Bronchial epithelial cell (primary cell): ENCODE measurements around the gene FOXO3. TPM values are rescaled to one million over a fixed set of nuclear protein-coding genes. Genes with fewer than 3 reads are reported as not detected.

Experiments
- DNase-seq: peaks from one replicate; pipeline ENCODE4 v3.0.0-alpha.2; 2010; ENCODE audit warnings: low read depth
- FAIRE-seq: peaks from 2 replicates; lab custom pipeline; 2011; peaks lifted over from hg19 to GRCh38; lab: Jason Lieb, UNC
- H3K27me3 ChIP-seq: 2 replicates; pipeline ENCODE4 v1.5.1; 2011; ENCODE audit warnings: low read length; ENCODE audit not compliant: control insufficient read depth, insufficient read depth
- H3K36me3 ChIP-seq: 2 replicates; pipeline ENCODE4 v1.5.1; 2011; ENCODE audit warnings: low read length; ENCODE audit not compliant: control insufficient read depth, insufficient read depth
- H3K4me3 ChIP-seq: 2 replicates; pipeline ENCODE4 v1.5.1; 2011; ENCODE audit warnings: mild to moderate bottlenecking, low read depth, low read length, control low read depth
- total RNA-seq: library from RNA; depleted of rRNA; stranded (reverse); fragments of >200 nt; gene quantifications from 2 replicates; pipeline ENCODE4 v1.2.1, GENCODE V29; 2014
- TF ChIP-seq, protein P1 (sequence below): IDR thresholded peaks from 2 replicates; pipeline ENCODE4 v1.5.1; 2011; ENCODE audit warnings: mild to moderate bottlenecking, moderate library complexity, low read length, control low read depth, inconsistent platforms; ENCODE audit not compliant: insufficient read depth, severe bottlenecking

FOXO3 gene
- total RNA-seq, 1 donor from 2014 or later = 28.7 TPM

DNA sequence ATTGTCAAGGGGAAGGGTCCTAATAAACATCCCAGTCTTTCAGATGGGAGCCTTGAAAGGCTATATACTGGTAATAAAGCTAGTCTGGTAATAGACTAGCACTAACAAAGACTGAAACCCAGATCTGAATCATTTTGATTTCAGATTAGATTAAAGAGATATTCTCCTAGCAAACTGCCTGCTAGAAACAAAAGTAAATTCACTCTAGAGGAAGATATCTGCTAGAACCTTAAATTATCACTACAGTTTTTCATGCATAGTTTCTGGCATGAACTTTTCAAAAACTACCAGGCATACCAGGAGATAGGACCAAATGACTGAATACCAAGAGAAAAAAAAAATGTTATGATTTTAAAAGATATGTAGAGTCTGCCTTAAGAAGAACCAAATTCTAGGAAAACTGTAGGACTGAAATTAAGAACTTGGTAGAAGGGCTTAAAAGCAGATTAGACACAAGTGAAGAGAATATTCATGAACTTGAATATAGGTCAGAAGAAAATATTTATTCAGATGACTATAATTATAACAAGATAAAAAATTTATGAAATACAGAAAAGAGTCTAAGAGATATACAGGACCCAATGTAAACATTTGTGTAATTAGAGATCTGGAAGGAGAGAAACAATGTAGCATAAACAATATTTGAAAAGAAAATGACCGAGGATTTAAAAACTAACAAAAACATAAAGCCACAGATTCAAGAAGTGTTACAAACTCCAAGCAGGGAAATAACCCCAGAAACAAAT is 141.6 kb downstream of the FOXO3 start:
- Histone ChIP-seq H3K36me3 (no peaks in the 10 kb centered on the region), H3K27me3 (no peaks in the 10 kb centered on the region), H3K4me3 (no peak overlapping the region)
- DNase-seq (no peak), FAIRE-seq (no peak)
- TF ChIP-seq, protein P1, sequence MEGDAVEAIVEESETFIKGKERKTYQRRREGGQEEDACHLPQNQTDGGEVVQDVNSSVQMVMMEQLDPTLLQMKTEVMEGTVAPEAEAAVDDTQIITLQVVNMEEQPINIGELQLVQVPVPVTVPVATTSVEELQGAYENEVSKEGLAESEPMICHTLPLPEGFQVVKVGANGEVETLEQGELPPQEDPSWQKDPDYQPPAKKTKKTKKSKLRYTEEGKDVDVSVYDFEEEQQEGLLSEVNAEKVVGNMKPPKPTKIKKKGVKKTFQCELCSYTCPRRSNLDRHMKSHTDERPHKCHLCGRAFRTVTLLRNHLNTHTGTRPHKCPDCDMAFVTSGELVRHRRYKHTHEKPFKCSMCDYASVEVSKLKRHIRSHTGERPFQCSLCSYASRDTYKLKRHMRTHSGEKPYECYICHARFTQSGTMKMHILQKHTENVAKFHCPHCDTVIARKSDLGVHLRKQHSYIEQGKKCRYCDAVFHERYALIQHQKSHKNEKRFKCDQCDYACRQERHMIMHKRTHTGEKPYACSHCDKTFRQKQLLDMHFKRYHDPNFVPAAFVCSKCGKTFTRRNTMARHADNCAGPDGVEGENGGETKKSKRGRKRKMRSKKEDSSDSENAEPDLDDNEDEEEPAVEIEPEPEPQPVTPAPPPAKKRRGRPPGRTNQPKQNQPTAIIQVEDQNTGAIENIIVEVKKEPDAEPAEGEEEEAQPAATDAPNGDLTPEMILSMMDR = no peak

DNA sequence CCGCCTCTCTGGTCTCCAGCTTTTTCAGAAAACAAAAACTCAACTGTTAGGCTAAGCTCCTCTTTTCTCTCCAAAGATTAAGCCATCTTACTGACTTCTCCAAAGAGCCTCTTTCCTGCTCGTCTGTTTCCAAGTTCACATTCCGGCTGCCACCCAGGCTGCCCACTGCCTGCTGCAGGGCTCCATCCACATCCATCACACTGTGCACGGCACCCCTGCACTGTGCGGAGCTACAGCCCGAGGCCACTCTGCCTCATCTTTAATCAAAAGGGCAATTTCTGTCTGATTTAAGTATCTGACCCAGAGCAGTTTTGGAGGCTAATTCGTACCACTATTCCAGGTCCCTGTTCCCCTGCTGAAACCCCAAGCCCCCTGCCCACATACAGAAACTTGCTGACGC is 145.9 kb downstream of the FOXO3 start:
- H3K4me3 ChIP-seq = no peak overlapping the region
- DNase-seq = no peak
- TF ChIP-seq, protein P1 = no peak
- no peak for FAIRE-seq
- no peaks in the 10 kb centered on the region for H3K36me3 ChIP-seq
- H3K27me3 ChIP-seq = no peaks in the 10 kb centered on the region

DNA sequence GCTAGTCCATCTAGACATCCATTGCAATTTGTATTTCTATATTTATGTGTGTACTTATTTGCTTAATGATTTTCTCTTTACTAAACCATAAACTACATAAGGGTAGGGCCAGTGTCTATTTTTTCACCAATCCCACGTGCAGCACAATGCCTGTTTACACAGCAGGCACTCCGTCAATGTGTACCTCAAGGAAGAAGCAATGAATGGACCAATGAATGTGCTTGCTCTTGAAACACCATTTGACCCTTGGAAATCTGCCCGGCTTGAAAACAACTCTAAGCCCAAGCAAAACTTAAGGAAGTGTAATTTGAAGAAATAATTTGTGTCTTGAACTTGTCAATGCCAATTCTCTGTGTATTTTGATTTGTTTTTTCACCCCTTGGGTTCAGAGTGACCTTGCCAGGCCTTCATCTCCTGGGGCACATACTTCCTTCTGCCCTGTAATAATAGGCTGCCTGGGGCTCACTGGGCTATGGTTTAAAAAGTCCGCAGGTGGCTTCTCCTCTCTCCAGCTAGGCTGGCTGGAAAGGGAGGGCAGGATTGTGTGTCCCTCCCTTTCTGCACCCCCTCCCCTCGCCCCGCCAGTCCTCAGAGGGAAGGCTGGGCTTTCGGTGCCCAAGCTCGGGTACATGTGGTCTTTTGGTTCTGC is 146.7 kb downstream of the FOXO3 start:
- Histone ChIP-seq H3K36me3 (no peaks in the 10 kb centered on the region), H3K27me3 (no peaks in the 10 kb centered on the region), H3K4me3 (no peak overlapping the region)
- TF ChIP-seq, protein P1 = no peak
- no peak for FAIRE-seq
- DNase-seq = no peak

DNA sequence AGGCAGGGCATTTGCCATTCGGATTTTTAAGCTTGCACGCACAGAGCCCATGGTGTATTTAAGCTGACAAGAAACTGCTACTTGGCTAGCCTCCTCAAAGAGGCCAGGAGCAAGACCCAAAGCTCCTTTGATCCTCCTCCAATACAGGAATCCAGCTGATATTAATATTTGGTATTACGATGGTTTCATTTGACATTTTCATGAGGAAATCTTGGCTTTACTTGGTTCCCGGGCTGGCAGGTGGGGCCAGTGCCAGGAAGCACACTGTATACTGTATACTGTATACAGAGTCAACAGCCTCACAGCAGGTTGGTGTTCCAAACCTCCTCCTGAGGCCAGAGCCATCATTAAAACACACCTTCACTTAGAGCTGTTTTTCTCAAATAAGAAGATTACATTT is 149.3 kb downstream of the FOXO3 start:
- DNase-seq (no peak), FAIRE-seq (no peak)
- no peaks in the 10 kb centered on the region for H3K36me3 ChIP-seq
- TF ChIP-seq, protein P1 = no peak
- H3K4me3 ChIP-seq = no peak overlapping the region
- H3K27me3 ChIP-seq = peaks cover 1% of the 10 kb centered on the region

DNA sequence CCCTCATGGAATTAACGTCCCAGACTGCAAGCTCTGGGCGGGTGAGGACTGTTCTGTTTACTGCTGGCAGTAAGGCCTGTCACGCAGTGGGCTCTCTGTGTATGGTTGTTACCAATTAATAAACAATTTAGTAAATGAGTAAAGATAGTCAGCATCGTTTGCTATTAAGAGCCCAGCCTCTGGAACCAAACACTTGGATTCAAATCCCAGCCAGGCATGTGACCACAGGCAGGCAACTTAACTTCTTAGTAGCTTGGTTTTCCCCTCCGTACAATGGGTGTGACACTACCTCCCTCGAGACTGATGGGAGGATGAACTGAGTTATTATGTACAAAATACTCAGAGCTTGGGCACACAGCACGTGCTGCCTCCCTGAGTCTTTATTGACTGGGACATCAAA is 149.8 kb downstream of the FOXO3 start:
- Histone ChIP-seq H3K36me3 (no peaks in the 10 kb centered on the region), H3K27me3 (peaks cover 1% of the 10 kb centered on the region), H3K4me3 (no peak overlapping the region)
- TF ChIP-seq, protein P1 = no peak
- FAIRE-seq (no peak), DNase-seq (no peak)
